Neural cell (in vitro differentiated cells): ENCODE results near the gene SOCS2. TPM values are rescaled to one million over a fixed set of nuclear protein-coding genes. Genes with fewer than 3 reads are reported as not detected.
"Not testable (repeated sequence)": the region's sequence is repeated elsewhere in the genome, so short reads cannot be mapped to it uniquely, and the experiment has no call there.

Experiments
- H2AFZ ChIP-seq: fragments of 200-600, 300-800 bp; sonication (generic), shearing (Covaris generic); 2 replicates; pipeline ENCODE4 v1.6.0; 2014; ENCODE audit warnings: low read depth, mild to moderate bottlenecking, antibody characterized with exemption, low read length, moderate library complexity
- H3F3A ChIP-seq: fragments of 200-600 bp; shearing (Covaris generic); 2 replicates; pipeline ENCODE4 v1.6.1; 2016; ENCODE audit warnings: mild to moderate bottlenecking, moderate library complexity, mixed read lengths, antibody characterized with exemption, low read length; ENCODE audit not compliant: insufficient read depth, poor library complexity, severe bottlenecking
- H3K27ac ChIP-seq: fragments of 200-600, 300-800 bp; sonication (generic), shearing (Covaris generic); 2 replicates; pipeline ENCODE4 v1.5.1; 2014; ENCODE audit warnings: mild to moderate bottlenecking, low read length, moderate library complexity
- H3K27me3 ChIP-seq: fragments of 300-800, 200-600 bp; sonication (generic), shearing (Covaris generic); 2 replicates; pipeline ENCODE4 v1.6.0; 2014; ENCODE audit warnings: mild to moderate bottlenecking, low read depth, low read length, moderate library complexity; ENCODE audit not compliant: insufficient read depth
- H3K36me3 ChIP-seq: fragments of 300-800, 200-600 bp; sonication (generic), shearing (Covaris generic); 2 replicates; pipeline ENCODE4 v1.5.1; 2014; ENCODE audit warnings: mild to moderate bottlenecking, antibody characterized with exemption, low read length, moderate library complexity; ENCODE audit not compliant: insufficient read depth
- H3K4me2 ChIP-seq: fragments of 300-800, 200-600 bp; sonication (generic), shearing (Covaris generic); 2 replicates; pipeline ENCODE4 v1.6.0; 2014; ENCODE audit warnings: mild to moderate bottlenecking, low read length
- H3K4me3 ChIP-seq: fragments of 300-800, 200-600 bp; sonication (generic), shearing (Covaris generic); 2 replicates; pipeline ENCODE4 v1.5.1; 2014; ENCODE audit warnings: mild to moderate bottlenecking, low read length, moderate library complexity
- H3K79me2 ChIP-seq: fragments of 200-600 bp; shearing (Covaris generic); replicated peaks from 2 replicates; pipeline ENCODE4 v1.6.0; 2014; ENCODE audit warnings: mild to moderate bottlenecking, low read length, moderate library complexity; ENCODE audit not compliant: insufficient read depth
- H3K9ac ChIP-seq: fragments of 300-800, 200-600 bp; sonication (generic), shearing (Covaris generic); 2 replicates; pipeline ENCODE4 v1.6.1; 2016; ENCODE audit warnings: mild to moderate bottlenecking, low read length, mixed read lengths
- H3K9me2 ChIP-seq: fragments of 200-600 bp; shearing (Covaris generic); 2 replicates; pipeline ENCODE4 v1.6.1; 2016; ENCODE audit warnings: mild to moderate bottlenecking, low read length, mixed read lengths; ENCODE audit not compliant: insufficient read depth
- H3K9me3 ChIP-seq: fragments of 200-600, 300-800 bp; sonication (generic), shearing (Covaris generic); 2 replicates; pipeline ENCODE4 v1.6.1; 2016; ENCODE audit warnings: mild to moderate bottlenecking, mixed run types, low read length, moderate library complexity, mixed read lengths
- H4K20me1 ChIP-seq: fragments of 200-600 bp; shearing (Covaris generic); 2 replicates; pipeline ENCODE4 v1.6.1; 2016; ENCODE audit warnings: mild to moderate bottlenecking, mixed run types; ENCODE audit not compliant: insufficient read depth
- EP300 ChIP-seq: fragments of 450-650 bp; conservative IDR thresholded peaks from 2 replicates; pipeline ENCODE4 v1.6.1; 2014; ENCODE audit warnings: antibody characterized with exemption, mild to moderate bottlenecking, moderate library complexity; ENCODE audit not compliant: poor library complexity, severe bottlenecking
- EZH2 ChIP-seq: fragments of 200-600, 300-800 bp; shearing (Covaris generic), sonication (generic); IDR thresholded peaks from 2 replicates; pipeline ENCODE4 v1.6.1; 2014; ENCODE audit warnings: antibody characterized with exemption, low read length, borderline replicate concordance, mild to moderate bottlenecking; ENCODE audit not compliant: insufficient read depth, poor library complexity, severe bottlenecking
- MXI1 ChIP-seq: fragments of 450-650 bp; conservative IDR thresholded peaks from 2 replicates; pipeline ENCODE4 v1.6.1; 2014; ENCODE audit warnings: antibody characterized with exemption, mild to moderate bottlenecking; ENCODE audit not compliant: poor library complexity, severe bottlenecking
- POLR2AphosphoS5 ChIP-seq: IDR thresholded peaks from 2 replicates; pipeline ENCODE4 v1.6.1; 2012
- RAD21 ChIP-seq: fragments of 450-650 bp; conservative IDR thresholded peaks from 2 replicates; pipeline ENCODE4 v1.6.1; 2014; ENCODE audit warnings: antibody characterized with exemption, mild to moderate bottlenecking, moderate library complexity
- REST ChIP-seq: IDR thresholded peaks from 2 replicates; pipeline ENCODE4 v1.6.1; 2012; ENCODE audit warnings: borderline replicate concordance
- SMC3 ChIP-seq: fragments of 450-650 bp; conservative IDR thresholded peaks from 2 replicates; pipeline ENCODE4 v1.6.1; 2014; ENCODE audit warnings: antibody characterized with exemption, mild to moderate bottlenecking, moderate library complexity; ENCODE audit not compliant: poor library complexity
- TAF1 ChIP-seq: IDR thresholded peaks from 2 replicates; pipeline ENCODE4 v1.6.1; 2012; ENCODE audit warnings: low read depth
- polyA plus RNA-seq: library from polyadenylated mRNA; depleted of rRNA; stranded (reverse); fragments of >200 nt; gene quantifications from 2 replicates; pipeline ENCODE4 v1.2.3, GENCODE V29; 2014
- TF ChIP-seq, protein P1 (sequence below): fragments of 450-650 bp; IDR thresholded peaks from 2 replicates; pipeline ENCODE4 v1.5.1; 2014; ENCODE audit warnings: antibody characterized with exemption, mild to moderate bottlenecking, moderate library complexity; ENCODE audit not compliant: poor library complexity, severe bottlenecking

Gene SOCS2
- polyA plus RNA-seq, 1 donor from 2014 or later = 119 TPM

DNA sequence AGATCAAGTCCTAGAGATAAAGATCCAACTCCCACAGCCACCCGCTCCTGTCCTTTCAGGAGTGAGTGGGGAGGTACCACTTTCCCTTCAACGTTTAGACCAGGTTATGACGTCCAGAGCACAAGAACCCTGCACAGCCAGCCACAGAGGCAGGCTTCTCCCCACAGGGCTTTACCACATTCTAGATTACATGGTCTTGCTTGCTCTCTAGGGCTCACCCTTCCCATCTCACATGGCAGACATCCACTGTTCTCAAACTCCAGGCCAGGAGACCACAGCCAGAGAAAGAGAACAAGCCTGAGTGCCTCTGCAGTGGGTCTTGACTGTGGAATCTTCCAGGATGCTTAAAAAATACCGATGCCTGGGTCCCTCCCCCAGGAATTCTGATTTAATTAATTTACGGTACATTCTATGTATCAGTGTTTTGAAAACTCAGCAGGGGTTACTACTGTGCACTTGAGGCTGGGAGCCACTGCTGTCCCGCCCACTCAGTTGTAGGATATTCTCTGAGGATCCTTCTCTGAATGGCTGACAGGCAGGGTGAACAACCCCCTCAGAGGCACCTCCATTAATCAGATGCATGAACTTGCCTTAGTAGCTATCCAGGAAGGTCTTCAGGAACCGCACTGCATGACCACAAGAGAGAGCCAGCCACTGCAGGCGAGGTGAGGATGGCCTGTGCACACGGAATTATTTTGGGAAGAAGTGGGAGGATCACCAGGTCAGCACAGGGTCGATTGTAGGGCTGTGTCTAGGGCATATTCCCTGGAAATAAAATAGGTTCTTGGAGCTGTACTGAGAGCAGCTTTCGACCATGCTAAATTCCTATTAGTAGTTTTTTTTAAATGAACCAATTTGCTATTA lies 21.5 kb upstream of the SOCS2 start:
- Histone ChIP-seq H3K79me2 (no peaks in the 10 kb centered on the region), H3K4me3 (no peak overlapping the region), H2AFZ (no peak overlapping the region), H3F3A (no peaks in the 10 kb centered on the region), H3K9me2 (no peaks in the 10 kb centered on the region), H3K9ac (no peak overlapping the region), H3K27ac (no peak overlapping the region), H3K4me2 (no peak overlapping the region), H3K36me3 (no peaks in the 10 kb centered on the region), H3K9me3 (no peaks in the 10 kb centered on the region), H4K20me1 (no peaks in the 10 kb centered on the region), H3K27me3 (no peaks in the 10 kb centered on the region)
- TF ChIP-seq MXI1 = no peak
- no peak for TF ChIP-seq RAD21
- TF ChIP-seq, protein P1, sequence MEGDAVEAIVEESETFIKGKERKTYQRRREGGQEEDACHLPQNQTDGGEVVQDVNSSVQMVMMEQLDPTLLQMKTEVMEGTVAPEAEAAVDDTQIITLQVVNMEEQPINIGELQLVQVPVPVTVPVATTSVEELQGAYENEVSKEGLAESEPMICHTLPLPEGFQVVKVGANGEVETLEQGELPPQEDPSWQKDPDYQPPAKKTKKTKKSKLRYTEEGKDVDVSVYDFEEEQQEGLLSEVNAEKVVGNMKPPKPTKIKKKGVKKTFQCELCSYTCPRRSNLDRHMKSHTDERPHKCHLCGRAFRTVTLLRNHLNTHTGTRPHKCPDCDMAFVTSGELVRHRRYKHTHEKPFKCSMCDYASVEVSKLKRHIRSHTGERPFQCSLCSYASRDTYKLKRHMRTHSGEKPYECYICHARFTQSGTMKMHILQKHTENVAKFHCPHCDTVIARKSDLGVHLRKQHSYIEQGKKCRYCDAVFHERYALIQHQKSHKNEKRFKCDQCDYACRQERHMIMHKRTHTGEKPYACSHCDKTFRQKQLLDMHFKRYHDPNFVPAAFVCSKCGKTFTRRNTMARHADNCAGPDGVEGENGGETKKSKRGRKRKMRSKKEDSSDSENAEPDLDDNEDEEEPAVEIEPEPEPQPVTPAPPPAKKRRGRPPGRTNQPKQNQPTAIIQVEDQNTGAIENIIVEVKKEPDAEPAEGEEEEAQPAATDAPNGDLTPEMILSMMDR = no peak
- TF ChIP-seq POLR2AphosphoS5 = no peak
- no peak for TF ChIP-seq REST
- TF ChIP-seq SMC3 = no peak
- no peak for TF ChIP-seq EP300
- no peak for TF ChIP-seq TAF1
- no peak for TF ChIP-seq EZH2

- Histone ChIP-seq H4K20me1 (no peaks in the 10 kb centered on the region), H3K27ac (no peak overlapping the region), H3K9ac (no peak overlapping the region), H3K9me3 (no peaks in the 10 kb centered on the region), H3F3A (no peaks in the 10 kb centered on the region), H3K9me2 (no peaks in the 10 kb centered on the region), H3K79me2 (no peaks in the 10 kb centered on the region), H3K4me3 (no peak overlapping the region), H3K36me3 (no peaks in the 10 kb centered on the region), H2AFZ (no peak overlapping the region), H3K4me2 (no peak overlapping the region), H3K27me3 (no peaks in the 10 kb centered on the region)
- TF ChIP-seq EZH2 (no peak), EP300 (no peak), MXI1 (no peak), REST (no peak), RAD21 (no peak), TAF1 (no peak), POLR2AphosphoS5 (no peak)
Observed at GRCh38 chr12:93552427-93552826, 20.0 kb upstream of the SOCS2 start.

DNA sequence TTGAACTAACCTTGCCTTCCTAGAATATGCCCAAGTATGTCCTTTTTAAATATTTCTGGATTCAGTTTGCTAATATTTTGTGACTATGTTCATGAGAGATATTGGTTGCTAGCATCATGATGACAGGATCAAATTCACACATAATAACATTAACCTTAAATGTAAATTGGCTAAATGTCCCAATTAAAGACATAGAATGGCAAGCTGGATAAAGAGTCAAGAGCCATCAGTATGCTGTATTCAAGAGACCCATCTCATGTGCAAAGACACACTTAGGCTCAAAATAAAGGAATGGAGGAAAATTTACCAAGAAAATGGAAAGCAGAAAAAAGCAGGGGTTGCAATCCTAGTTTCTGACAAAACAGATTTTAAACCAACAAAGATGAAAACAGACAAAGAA lies 14.6 kb upstream of the SOCS2 start:
- not testable (repeated sequence) for H2AFZ ChIP-seq, H3K36me3 ChIP-seq, H4K20me1 ChIP-seq, H3K9me2 ChIP-seq, H3K9me3 ChIP-seq, H3K4me3 ChIP-seq, H3F3A ChIP-seq, H3K4me2 ChIP-seq, H3K79me2 ChIP-seq, H3K27ac ChIP-seq, H3K9ac ChIP-seq, H3K27me3 ChIP-seq
